Activated naive CD4-positive, alpha-beta T cell treated with anti-CD3 and anti-CD28 coated beads, Interleukin-2, amount 10 ng/mL, durations not matched to agents 7 days and 5 days (primary cell): ENCODE measurements around the gene KIF5A.

Experiments used
- CTCF ChIA-PET: fragments of 350-600 bp; sonication (Branson Sonifier 250); formaldehyde crosslinking; loops from one replicate; lab custom pipeline; 2021; ENCODE audit warnings: antibody characterized with exemption; lab: Charles Lee
- DNase-seq: peaks from one replicate; pipeline ENCODE4 v3.0.0-alpha.2; 2020
- H3K27ac Mint-ChIP-seq: one replicate; pipeline ENCODE4 v1.8.0; 2021; ENCODE audit warnings: mild to moderate bottlenecking, moderate library complexity, mixed read lengths
- H3K27me3 Mint-ChIP-seq: one replicate; pipeline ENCODE4 v1.8.0; 2021; ENCODE audit warnings: mild to moderate bottlenecking, mixed read lengths
- H3K36me3 Mint-ChIP-seq: one replicate; pipeline ENCODE4 v1.8.0; 2021; ENCODE audit warnings: mixed read lengths
- H3K4me1 Mint-ChIP-seq: one replicate; pipeline ENCODE4 v1.8.0; 2021; ENCODE audit warnings: mixed read lengths
- H3K4me3 Mint-ChIP-seq: one replicate; pipeline ENCODE4 v1.8.0; 2021; ENCODE audit warnings: mild to moderate bottlenecking, moderate library complexity, mixed read lengths
- H3K9me3 Mint-ChIP-seq: one replicate; pipeline ENCODE4 v1.8.0; 2021; ENCODE audit warnings: mixed read lengths

KIF5A gene

DNA sequence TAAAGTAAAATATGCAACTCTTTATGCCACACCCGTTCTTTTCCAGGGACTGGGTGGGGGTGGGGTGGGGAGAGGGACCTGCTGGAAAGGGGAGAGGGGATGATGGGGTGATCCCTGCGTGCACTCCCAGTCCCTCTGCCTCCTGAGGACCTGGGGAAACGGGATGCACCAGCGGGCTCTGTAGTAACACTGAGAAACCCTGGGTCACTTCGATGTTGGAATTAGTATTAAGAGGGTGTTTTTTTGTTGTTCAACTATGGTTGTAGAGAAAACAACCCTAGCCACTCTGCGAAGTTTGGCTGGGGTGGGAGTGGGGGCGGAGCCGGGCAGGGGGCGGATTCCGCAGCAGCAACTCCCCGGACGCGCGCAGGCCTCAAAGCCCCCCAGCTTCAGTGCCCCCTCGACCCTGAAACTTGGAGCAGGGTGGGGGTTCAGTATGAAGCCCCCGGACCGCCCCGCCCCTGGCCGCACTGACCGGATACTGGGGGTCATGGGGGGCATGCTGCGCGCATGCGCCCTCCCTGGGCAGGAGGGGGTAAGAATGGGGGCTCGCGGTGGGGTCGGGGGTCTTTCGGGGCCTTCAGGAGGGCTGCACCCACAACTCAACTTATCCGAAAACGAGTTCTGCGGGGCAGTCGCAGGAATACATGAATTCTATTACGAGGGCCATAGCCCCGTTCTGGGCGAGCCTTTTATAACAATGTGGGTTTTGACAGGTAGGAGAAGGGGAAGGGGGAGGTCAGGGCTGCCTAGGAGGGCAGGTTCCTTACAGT, 60.1 kb downstream of the KIF5A start:
- peaks cover 80% of the 10 kb centered on the region for H3K27me3 Mint-ChIP-seq
- peak overlapping the region; percentile 60 for H3K4me3 Mint-ChIP-seq
- H3K9me3 Mint-ChIP-seq, result no peaks in the 10 kb centered on the region
- H3K36me3 Mint-ChIP-seq, result peaks cover 2% of the 10 kb centered on the region
- CTCF ChIA-PET, result interaction anchor here (1.7 to 2.2 kb wide), 2 partner anchors 11 to 18 kb away, joined by 5 to 7 read pairs; no protein-coding TSS in a partner anchor
- no peak for DNase-seq
- peaks cover 19% of the 10 kb centered on the region for H3K4me1 Mint-ChIP-seq
- no peak overlapping the region for H3K27ac Mint-ChIP-seq

DNA sequence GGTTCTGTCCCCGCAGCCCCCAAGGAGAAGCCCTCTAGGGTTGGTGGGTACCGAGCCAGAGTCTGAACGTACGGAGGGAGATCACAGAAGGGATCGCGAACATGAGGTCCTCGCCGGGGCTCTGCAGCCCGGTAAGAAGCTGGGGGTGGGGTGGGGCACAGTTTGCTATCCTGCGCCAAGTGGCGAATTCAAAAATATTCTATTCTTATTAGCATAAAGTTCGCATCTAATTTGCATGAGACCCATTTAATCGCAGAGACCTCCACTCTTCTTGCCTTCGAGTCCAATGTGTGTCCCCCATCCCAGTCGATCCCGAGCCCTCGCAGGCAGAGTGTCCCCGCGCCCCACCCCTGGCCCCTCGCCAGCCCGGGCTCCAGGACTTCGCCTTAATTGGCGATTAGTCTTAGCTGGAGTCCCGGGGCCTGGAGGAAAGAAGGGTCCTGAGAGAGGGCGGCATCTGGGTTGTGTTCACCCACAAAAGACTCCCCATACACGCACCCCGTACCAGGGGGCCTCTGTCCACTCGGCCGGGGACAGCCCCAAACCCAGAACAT, 60.8 kb downstream of the KIF5A start:
- Mint-ChIP-seq H3K27me3 (peaks cover 80% of the 10 kb centered on the region), H3K4me3 (peak overlapping the region; percentile 60), H3K9me3 (no peaks in the 10 kb centered on the region), H3K36me3 (peaks cover 2% of the 10 kb centered on the region), H3K27ac (no peak overlapping the region), H3K4me1 (peaks cover 14% of the 10 kb centered on the region)
- CTCF ChIA-PET, result interaction anchor here (1.7 to 2.2 kb wide), 2 partner anchors 10 to 17 kb away, joined by 5 to 7 read pairs; no protein-coding TSS in a partner anchor
- no peak for DNase-seq

DNA sequence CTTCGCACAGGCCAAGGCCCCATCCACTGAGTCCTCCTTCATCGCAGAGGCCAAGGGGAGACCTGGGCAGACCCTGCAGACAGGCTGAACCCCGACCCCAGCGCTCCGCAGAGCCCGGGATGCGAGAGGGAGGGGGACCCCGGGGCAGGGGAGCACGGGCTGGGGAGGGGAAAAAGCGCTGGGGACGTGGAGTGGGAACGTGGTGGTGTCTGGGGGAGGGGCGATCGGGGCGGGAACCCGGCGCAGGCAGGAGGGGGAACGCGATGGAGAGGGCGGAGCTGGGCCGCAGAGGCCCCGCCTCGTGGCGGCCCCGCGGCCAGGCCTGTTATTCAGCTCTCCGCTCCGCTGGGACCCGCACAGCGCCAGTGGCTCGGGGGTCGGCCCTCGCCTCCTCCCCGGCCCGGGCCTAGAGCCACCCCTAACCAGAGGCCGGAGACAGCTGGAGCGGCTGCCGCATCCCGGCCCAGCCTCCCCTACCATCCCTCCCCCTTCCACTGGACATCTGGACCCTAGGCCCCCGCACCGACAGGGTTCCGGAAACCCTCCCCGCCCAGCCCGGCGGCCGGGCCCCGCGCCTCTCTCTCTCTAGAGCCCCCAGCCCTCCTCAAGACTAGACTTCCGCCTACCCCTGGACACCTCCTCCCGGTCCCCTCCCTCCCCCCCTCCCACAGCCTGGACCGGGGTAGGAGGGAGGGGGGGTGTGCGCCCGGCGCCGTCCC, 61.4 kb downstream of the KIF5A start, which contains the start of gene ARHGEF25:
Gene ARHGEF25 (plus strand): TSS at position 328 of the 719 bp plus-strand sequence. CDS start 460 bp downstream, outside the sequence.
- Mint-ChIP-seq H3K36me3 (peaks cover 2% of the 10 kb centered on the region), H3K4me3 (peak within 1 kb of the TSS; percentile 60), H3K4me1 (peaks cover 11% of the 10 kb centered on the region), H3K9me3 (no peaks in the 10 kb centered on the region), H3K27ac (no peak within 1 kb of the TSS), H3K27me3 (peaks cover 80% of the 10 kb centered on the region)
- peak; percentile 66 for DNase-seq
- CTCF ChIA-PET, result interaction anchor here (1.7 to 2.2 kb wide), 2 partner anchors 10 to 16 kb away, joined by 5 to 7 read pairs; no protein-coding TSS in a partner anchor

DNA sequence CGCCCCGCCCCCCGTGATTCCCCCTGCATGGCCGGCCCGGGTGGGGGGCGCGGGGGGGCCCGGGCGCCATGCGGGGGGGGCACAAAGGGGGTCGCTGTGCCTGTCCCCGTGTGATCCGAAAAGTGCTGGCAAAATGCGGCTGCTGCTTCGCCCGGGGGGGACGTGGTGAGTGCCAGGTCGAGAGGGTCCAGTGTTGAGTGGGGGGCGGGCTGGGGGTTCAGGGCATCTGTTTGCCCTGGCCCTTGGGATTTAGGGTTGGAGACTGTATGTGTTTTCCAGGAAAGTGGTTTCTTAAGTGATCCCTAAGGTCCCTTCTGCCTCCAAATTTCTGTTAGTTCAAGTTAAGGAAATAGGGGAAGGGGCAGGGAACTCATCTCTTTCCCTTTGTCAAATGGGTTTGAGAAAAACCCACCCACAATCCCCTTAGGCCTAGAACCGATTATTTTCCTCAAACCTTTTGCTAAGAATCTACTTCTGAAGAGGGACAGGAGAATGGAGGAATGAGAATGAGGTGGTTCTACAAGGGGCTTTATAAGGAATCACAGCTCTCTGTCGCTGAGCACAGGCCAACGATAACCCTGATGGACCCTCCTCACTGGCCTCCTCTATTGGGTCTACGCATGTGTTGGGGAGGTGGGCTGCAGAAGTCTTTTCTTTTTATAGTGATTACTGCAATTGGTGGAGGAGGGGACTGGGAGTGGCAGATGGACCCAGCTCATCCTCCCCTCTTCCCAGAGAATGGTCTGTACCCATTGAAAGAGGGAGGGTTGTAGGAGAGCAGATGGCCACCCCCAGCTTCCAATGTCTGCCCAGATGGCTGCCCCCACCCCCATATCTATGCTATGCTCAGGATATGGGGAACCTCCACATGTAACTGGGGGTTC, 62.2 kb downstream of the KIF5A start:
- Mint-ChIP-seq H3K9me3 (no peaks in the 10 kb centered on the region), H3K27me3 (peaks cover 88% of the 10 kb centered on the region), H3K4me3 (peak overlapping the region; percentile 56), H3K4me1 (peaks cover 11% of the 10 kb centered on the region), H3K27ac (no peak overlapping the region), H3K36me3 (peaks cover 2% of the 10 kb centered on the region)
- DNase-seq, result peak; percentile 12
- CTCF ChIA-PET, result interaction anchor here (1.7 kb wide), 1 partner anchor 9 kb away, joined by 5 read pairs; no protein-coding TSS in a partner anchor

DNA sequence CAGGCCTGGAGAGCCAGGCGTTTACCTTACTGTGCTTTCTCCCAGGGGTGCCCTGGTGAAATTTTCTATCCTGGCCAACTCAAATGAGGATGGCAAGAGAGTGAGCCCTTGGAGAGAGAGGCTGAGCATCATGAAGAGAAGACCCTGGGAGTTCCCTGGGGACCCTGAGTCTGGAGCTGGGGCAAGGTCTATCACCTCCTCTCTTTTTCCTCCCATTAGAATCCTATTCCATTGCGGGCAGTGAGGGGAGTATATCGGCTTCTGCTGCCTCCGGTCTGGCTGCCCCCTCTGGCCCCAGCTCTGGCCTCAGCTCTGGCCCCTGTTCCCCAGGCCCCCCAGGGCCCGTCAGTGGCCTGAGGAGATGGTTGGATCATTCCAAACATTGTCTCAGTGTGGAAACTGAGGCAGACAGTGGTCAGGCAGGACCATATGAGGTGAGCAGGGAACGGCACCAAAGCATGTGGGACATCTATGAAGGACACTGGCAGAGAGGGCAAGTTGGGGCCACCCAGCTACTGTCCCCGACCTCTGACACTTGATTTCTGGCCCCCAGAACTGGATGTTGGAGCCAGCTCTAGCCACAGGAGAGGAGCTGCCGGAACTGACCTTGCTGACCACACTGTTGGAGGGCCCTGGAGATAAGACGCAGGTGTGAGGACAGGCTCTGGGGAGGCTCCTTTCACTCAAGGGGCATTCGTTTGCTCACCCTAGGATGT, 63.0 kb downstream of the KIF5A start:
- Mint-ChIP-seq H3K27ac (no peak overlapping the region), H3K9me3 (no peaks in the 10 kb centered on the region), H3K27me3 (peaks cover 96% of the 10 kb centered on the region), H3K4me1 (peaks cover 11% of the 10 kb centered on the region), H3K4me3 (no peak overlapping the region), H3K36me3 (peaks cover 2% of the 10 kb centered on the region)
- CTCF ChIA-PET, result interaction anchor here (2.0 to 3.9 kb wide), 3 partner anchors 14 to 28 kb away, joined by 6 to 21 read pairs (median 7); no protein-coding TSS in a partner anchor
- no peak for DNase-seq

DNA sequence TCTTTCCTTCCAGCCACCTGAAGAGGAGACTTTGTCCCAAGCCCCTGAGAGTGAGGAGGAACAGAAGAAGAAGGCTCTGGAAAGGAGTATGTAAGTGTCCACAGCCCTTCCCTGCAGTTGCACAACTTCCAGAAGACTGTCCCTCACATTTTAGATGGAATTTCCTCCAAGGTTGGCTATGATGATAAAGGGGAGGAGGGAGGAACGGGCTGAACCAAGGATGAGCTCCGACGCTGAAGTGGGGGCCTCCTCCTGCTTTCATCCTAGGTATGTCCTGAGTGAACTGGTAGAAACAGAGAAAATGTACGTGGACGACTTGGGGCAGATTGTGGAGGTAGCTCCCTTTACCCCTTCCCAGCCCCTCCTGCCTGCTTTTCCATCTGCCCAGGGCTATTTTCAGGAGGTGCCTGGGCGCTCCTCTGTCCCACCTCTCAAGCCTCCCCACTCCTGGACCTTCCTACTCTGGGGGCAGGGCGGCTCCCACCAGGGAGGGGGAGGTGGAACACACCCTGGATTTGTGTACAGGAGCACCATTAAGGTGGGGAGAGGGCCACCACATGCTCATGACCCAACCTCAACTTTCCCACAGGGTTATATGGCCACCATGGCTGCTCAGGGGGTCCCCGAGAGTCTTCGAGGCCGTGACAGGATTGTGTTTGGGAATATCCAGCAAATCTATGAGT, 63.7 kb downstream of the KIF5A start:
- Mint-ChIP-seq H3K4me1 (peaks cover 11% of the 10 kb centered on the region), H3K4me3 (no peak overlapping the region), H3K36me3 (peaks cover 2% of the 10 kb centered on the region), H3K27me3 (peaks cover 100% of the 10 kb centered on the region), H3K9me3 (no peaks in the 10 kb centered on the region), H3K27ac (no peak overlapping the region)
- DNase-seq, result no peak
- CTCF ChIA-PET, result interaction anchor here (2.0 to 3.9 kb wide), 3 partner anchors 13 to 29 kb away, joined by 6 to 21 read pairs (median 7); no protein-coding TSS in a partner anchor

DNA sequence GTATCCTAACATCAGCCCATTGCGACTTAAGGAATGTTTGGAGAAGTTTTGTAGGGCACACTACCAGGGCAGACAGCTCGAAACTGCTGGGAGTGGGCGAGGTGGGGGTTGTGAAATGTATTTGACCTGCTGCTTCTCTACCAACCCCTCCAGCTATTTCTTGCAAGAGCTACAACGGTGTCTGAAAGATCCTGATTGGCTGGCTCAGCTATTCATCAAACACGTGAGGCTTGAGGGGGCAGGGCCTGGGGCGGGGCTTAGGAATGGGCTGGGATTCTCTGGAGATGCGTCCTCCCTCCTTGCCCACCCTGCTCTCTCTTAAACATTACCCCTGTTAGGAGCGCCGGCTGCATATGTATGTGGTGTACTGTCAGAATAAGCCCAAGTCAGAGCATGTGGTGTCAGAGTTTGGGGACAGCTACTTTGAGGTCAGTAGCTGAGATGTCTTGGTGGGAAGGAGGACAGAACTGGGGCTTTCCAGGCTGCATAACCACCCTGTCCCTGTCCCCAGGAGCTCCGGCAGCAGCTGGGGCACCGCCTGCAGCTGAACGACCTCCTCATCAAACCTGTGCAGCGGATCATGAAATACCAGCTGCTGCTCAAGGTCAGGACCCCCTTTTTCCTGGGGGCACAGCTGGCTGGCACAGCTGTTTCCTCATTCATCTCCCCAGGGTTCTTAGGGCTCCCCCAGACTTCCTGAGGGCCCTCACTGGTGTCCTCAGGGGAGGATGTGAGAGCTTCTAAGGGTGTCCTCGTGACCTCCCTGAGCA, 64.5 kb downstream of the KIF5A start:
- H3K27me3 Mint-ChIP-seq, result peaks cover 100% of the 10 kb centered on the region
- CTCF ChIA-PET, result interaction anchor here (1.5 to 3.9 kb wide), 4 partner anchors 13 to 137 kb away, joined by 3 to 21 read pairs (median 6); no protein-coding TSS in a partner anchor
- no peaks in the 10 kb centered on the region for H3K9me3 Mint-ChIP-seq
- no peak overlapping the region for H3K4me3 Mint-ChIP-seq
- peaks cover 16% of the 10 kb centered on the region for H3K4me1 Mint-ChIP-seq
- peak; percentile 35 for DNase-seq
- no peak overlapping the region for H3K27ac Mint-ChIP-seq
- H3K36me3 Mint-ChIP-seq, result no peaks in the 10 kb centered on the region

DNA sequence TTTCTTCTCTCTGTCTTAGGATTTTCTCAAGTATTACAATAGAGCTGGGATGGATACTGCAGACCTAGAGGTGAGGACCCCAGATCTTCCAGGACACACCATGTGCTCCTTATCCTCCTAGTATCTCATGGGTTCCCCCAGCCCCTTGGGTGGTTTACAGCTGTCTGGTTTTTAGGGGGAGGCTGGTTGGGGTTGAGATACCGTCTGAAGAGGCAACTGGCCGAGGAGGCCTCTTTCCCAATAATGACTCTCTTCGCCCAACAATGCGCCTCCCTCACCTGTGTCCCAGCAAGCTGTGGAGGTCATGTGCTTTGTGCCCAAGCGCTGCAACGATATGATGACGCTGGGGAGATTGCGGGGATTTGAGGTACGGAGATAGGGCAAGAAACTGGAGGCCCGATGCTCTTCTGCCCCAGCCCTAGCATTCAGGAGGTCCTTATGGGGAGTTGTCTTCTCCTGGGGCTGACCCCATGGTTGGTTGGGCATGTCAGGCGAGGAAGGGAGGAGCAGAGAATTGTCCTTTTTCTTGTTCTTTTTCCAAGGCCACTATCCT, 65.2 kb downstream of the KIF5A start:
- Mint-ChIP-seq H3K27ac (no peak overlapping the region), H3K4me3 (no peak overlapping the region), H3K36me3 (no peaks in the 10 kb centered on the region), H3K9me3 (no peaks in the 10 kb centered on the region), H3K27me3 (peaks cover 100% of the 10 kb centered on the region), H3K4me1 (peaks cover 19% of the 10 kb centered on the region)
- CTCF ChIA-PET, result interaction anchor here (1.5 to 3.9 kb wide), 4 partner anchors 12 to 138 kb away, joined by 3 to 21 read pairs (median 6); no protein-coding TSS in a partner anchor
- no peak for DNase-seq

DNA sequence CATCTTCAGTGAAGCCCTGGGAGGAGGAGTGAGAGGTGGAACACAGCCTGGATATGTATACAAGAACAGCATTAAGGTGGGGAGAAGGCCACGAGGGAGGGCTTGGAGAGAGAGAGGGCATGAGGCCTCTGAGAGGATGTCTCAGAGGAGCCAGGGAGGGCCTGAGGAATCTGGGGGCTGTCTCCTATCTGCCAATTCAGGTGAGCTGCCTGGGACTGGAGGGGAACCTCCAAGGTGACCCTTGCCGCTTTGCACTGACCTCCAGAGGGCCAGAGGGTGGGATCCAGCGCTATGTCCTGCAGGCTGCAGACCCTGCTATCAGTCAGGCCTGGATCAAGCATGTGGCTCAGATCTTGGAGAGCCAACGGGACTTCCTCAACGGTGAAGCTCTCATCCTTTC, 65.8 kb downstream of the KIF5A start:
- no peak for DNase-seq
- Mint-ChIP-seq H3K4me3 (no peak overlapping the region), H3K9me3 (no peaks in the 10 kb centered on the region), H3K36me3 (no peaks in the 10 kb centered on the region), H3K27me3 (peaks cover 100% of the 10 kb centered on the region), H3K4me1 (peaks cover 20% of the 10 kb centered on the region), H3K27ac (no peak overlapping the region)
- CTCF ChIA-PET, result interaction anchor here (1.5 to 3.9 kb wide), 2 partner anchors 31 to 139 kb away, joined by 3 to 21 read pairs; no protein-coding TSS in a partner anchor

DNA sequence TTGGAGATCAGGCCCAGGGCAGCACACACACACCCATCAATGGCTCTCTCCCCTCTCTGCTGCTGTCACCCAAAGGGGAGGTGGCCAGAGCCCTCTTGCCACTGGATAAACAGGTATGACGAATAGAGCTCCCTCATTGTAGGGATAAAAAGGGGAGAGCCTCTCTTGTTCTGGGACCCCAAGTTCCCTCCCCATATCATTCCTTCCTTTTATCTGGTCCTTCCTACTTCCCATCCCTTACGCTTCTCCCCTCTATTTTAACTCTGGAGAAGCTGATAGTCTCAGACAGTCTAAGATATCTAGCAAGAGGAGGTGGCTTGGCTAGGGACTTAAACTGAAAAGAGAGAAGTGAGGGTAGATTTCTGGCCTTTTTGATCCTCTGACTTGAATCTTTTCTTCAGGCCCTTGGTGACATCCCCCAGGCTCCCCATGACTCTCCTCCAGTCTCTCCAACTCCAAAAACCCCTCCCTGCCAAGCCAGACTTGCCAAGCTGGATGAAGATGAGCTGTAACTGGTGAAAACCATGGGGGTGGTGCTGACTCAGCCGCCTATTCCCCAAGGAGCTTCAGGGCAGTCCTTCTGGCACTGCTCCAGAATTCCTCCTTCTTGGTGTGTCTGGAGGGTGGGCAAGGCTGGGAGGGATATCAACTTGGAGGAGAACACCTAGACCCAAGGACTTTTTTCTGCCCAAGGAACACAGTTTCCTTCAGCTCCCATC, 66.7 kb downstream of the KIF5A start:
- CTCF ChIA-PET, result interaction anchor here (3.9 kb wide), 1 partner anchor 32 kb away, joined by 21 read pairs; no protein-coding TSS in a partner anchor
- H3K4me1 Mint-ChIP-seq, result peaks cover 25% of the 10 kb centered on the region
- no peaks in the 10 kb centered on the region for H3K9me3 Mint-ChIP-seq
- no peak for DNase-seq
- H3K36me3 Mint-ChIP-seq, result no peaks in the 10 kb centered on the region
- no peak overlapping the region for H3K4me3 Mint-ChIP-seq
- no peak overlapping the region for H3K27ac Mint-ChIP-seq
- H3K27me3 Mint-ChIP-seq, result peaks cover 100% of the 10 kb centered on the region

DNA sequence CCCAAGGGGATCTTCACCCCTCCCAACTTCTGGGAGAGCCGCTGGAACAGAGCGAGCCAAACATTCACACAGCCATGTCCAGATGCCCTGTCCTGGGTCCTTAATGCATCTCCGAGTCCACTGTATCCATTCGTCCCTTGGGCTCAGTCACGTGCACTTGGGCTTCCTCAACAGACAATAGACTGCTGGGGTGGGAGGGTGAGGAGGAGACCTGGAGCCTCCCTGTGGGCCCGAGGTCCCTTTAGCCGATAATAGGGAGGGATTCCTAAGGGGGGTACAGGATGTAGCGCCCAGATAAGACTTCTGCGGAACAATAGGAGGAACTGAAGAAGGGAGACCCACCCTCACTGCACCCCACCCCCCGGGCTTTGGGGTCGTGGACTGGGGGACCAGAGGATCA, 68.1 kb downstream of the KIF5A start:
- peaks cover 30% of the 10 kb centered on the region for H3K4me1 Mint-ChIP-seq
- H3K27ac Mint-ChIP-seq, result no peak overlapping the region
- H3K27me3 Mint-ChIP-seq, result peaks cover 100% of the 10 kb centered on the region
- H3K9me3 Mint-ChIP-seq, result no peaks in the 10 kb centered on the region
- no peak for DNase-seq
- CTCF ChIA-PET, result no interaction called here
- no peak overlapping the region for H3K4me3 Mint-ChIP-seq
- no peaks in the 10 kb centered on the region for H3K36me3 Mint-ChIP-seq
